Measurements from ENCODE around the gene KCNJ1. TPM values are rescaled to one million over a fixed set of nuclear protein-coding genes. Genes with fewer than 3 reads are reported as not detected.

KCNJ1 gene
- polyA plus RNA-seq, 3 donors = 69.9 to 91.8 (median 71.7) TPM

GRCh38 chr11:128904303-128904655 is 37.2 kb upstream of the KCNJ1 start:
- no peak for DNase-seq

- no peak for DNase-seq
These were observed 36.4 kb upstream of the KCNJ1 start for GRCh38 chr11:128903248-128904061.

GRCh38 chr11:128902515-128903066 is 35.5 kb upstream of the KCNJ1 start:
- DNase-seq = no peak

- no peak for DNase-seq
These were observed 34.8 kb upstream of the KCNJ1 start for GRCh38 chr11:128901653-128902514.

GRCh38 chr11:128900468-128900867 is 33.4 kb upstream of the KCNJ1 start:
- DNase-seq = no peak

GRCh38 chr11:128898580-128899344 is 31.7 kb upstream of the KCNJ1 start:
- no peak for DNase-seq

- DNase-seq = no peak
These were observed 30.7 kb upstream of the KCNJ1 start for GRCh38 chr11:128897826-128898225.

- DNase-seq = no peak
These were observed 29.3 kb upstream of the KCNJ1 start for GRCh38 chr11:128896356-128896755.

- DNase-seq = no peak
These were observed 28.4 kb upstream of the KCNJ1 start for GRCh38 chr11:128895526-128895925.

- no peak for DNase-seq
These were observed 27.6 kb upstream of the KCNJ1 start for GRCh38 chr11:128894685-128895084.

GRCh38 chr11:128894286-128894681 is 27.2 kb upstream of the KCNJ1 start:
- no peak for DNase-seq

- no peak for DNase-seq
These were observed 26.6 kb upstream of the KCNJ1 start for GRCh38 chr11:128893578-128894285.

GRCh38 chr11:128892866-128893565 is 25.9 kb upstream of the KCNJ1 start:
- no peak for DNase-seq

GRCh38 chr11:128891913-128892398 is 24.9 kb upstream of the KCNJ1 start:
- DNase-seq = no peak

- DNase-seq = peak; percentile 52
These were observed 23.7 kb upstream of the KCNJ1 start, which contains the start of gene KCNJ5 for GRCh38 chr11:128890543-128891368. TSS of gene KCNJ5 (plus strand) at chr11:128891356. CDS start at chr11:128911274, 19,918 bp downstream.

- DNase-seq = no peak
These were observed 23.1 kb upstream of the KCNJ1 start for GRCh38 chr11:128890216-128890542.

- DNase-seq = no peak
These were observed 22.6 kb upstream of the KCNJ1 start for GRCh38 chr11:128889657-128890213.

GRCh38 chr11:128888034-128888985 is 21.2 kb upstream of the KCNJ1 start:
- no peak for DNase-seq

Data from renal pelvis (tissue), 4 donors.